ENCODE data around the gene TMEM14B. TPM values are rescaled to one million over a fixed set of nuclear protein-coding genes. Genes with fewer than 3 reads are reported as not detected.
"Not testable (repeated sequence)": the region's sequence is repeated elsewhere in the genome, so short reads cannot be mapped to it uniquely, and the experiment has no call there.

TMEM14B gene
- total and polyA plus RNA-seq, 11 donors: 77.9 to 119 (median 102) TPM

GRCh38 chr6:10749734-10750133 is 2.1 kb downstream of the TMEM14B start:
- H3K36me3 ChIP-seq: peaks cover 0 to 49% (median 38%) of the 10 kb centered on the region in 9 donors

GRCh38 chr6:10750568-10750967 is 3.0 kb downstream of the TMEM14B start:
- WGBS, 4 donors: 44 to 62% (median 58%) methylated on average over 6 of the region's 6 CpGs
- ATAC-seq; H3K4me3 ChIP-seq; H3K9me3 ChIP-seq; H3K27ac ChIP-seq; DNase-seq; intact Hi-C loops (cut with DNase I); H3K27me3 ChIP-seq: not testable (repeated sequence)
- Histone ChIP-seq H3K4me1 (peaks cover 0 to 40% (median 27%) of the 10 kb centered on the region in 12 donors), H3K36me3 (peaks cover 0 to 58% (median 46%) of the 10 kb centered on the region in 9 donors)

More at GRCh38 chr6:10749734-10750133, 2.1 kb downstream of the TMEM14B start:
- no peak for DNase-seq
- intact Hi-C loops (cut with DNase I): loop anchor here in 4 of 10 donors (5.0 to 10.0 kb wide), 4 partner anchors 52 to 237 kb away; partner anchors contain the start of genes C6orf52 (in 2 of the 4) and PAK1IP1 (in 2 of the 4)
- Histone ChIP-seq H3K9me3 (no peaks in the 10 kb centered on the region), H3K27me3 (no peaks in the 10 kb centered on the region), H3K4me3 (no peak overlapping the region), H3K27ac (peak overlapping the region in 1 of 12 donors; percentile 28), H3K4me1 (peaks cover 0 to 40% (median 27%) of the 10 kb centered on the region in 12 donors)
- WGBS, 4 donors: 21 to 35% (median 31%) methylated on average over 2 of the region's 2 CpGs
- TF ChIP-seq POLR2A (IDR thresholded peaks at IDR 0.05): no peak
- TF ChIP-seq, protein P1, sequence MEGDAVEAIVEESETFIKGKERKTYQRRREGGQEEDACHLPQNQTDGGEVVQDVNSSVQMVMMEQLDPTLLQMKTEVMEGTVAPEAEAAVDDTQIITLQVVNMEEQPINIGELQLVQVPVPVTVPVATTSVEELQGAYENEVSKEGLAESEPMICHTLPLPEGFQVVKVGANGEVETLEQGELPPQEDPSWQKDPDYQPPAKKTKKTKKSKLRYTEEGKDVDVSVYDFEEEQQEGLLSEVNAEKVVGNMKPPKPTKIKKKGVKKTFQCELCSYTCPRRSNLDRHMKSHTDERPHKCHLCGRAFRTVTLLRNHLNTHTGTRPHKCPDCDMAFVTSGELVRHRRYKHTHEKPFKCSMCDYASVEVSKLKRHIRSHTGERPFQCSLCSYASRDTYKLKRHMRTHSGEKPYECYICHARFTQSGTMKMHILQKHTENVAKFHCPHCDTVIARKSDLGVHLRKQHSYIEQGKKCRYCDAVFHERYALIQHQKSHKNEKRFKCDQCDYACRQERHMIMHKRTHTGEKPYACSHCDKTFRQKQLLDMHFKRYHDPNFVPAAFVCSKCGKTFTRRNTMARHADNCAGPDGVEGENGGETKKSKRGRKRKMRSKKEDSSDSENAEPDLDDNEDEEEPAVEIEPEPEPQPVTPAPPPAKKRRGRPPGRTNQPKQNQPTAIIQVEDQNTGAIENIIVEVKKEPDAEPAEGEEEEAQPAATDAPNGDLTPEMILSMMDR (IDR thresholded peaks at IDR 0.05): no peak
- no peak for ATAC-seq

DNA sequence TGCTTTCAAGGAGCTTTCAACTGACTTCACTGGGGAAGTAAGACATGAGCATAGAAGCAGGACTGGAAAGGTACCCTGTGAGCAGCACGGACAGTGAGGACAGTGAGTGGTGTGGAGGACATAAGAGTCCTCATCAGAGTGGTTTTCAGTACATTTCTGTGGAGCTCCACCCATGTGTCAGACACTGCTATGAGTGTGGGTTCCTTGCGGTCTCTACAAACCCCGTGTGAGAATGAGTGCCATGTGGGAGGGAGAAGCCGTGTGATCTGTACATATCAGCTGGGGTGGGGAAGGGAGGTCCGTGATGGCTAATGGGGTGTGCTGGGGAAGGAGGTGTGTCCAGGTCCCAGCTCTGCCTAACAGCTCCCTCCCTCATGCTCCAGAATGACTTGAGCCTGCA is 4.2 kb downstream of the TMEM14B start:
- H3K27ac ChIP-seq; H3K4me3 ChIP-seq; H3K9me3 ChIP-seq; intact Hi-C loops (cut with DNase I); H3K27me3 ChIP-seq; DNase-seq; ATAC-seq: not testable (repeated sequence)
- Histone ChIP-seq H3K36me3 (peaks cover 0 to 70% (median 58%) of the 10 kb centered on the region in 9 donors), H3K4me1 (peaks cover 0 to 38% (median 25%) of the 10 kb centered on the region in 12 donors)
- WGBS, 4 donors: 55 to 61% (median 59%) methylated on average over 4 to 5 of the region's 5 CpGs

DNA sequence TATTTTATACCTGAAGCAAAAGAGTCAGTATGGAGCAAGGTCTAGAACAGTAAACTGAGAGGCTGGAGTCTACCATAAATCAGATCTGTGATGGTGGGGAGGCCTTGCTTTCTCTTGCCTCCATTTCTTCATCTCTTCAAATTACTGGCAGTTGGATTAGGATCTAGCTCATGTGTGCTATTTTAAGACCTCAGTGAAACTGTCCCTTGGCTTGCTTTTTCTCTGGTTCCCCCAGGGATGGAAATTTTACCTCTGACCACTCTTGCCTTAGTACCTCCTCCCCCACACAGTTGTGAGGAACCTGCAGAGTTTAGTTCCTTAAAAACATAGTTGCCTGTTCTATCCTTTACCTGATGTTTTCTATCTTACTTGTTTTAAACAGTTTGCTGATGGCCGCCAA is 8.5 kb downstream of the TMEM14B start:
- no peak overlapping the region for H3K4me3 ChIP-seq
- peaks cover 0 to 15% (median 6%) of the 10 kb centered on the region in 12 donors for H3K4me1 ChIP-seq
- WGBS, 4 donors: 83 to 96% (median 84%) methylated on average over 1 of the region's 1 CpG
- TF ChIP-seq, protein P1 (IDR thresholded peaks at IDR 0.05): no peak
- TF ChIP-seq POLR2A (IDR thresholded peaks at IDR 0.05): no peak
- no peak for DNase-seq
- H3K9me3 ChIP-seq: no peaks in the 10 kb centered on the region
- no peak overlapping the region for H3K27ac ChIP-seq
- H3K36me3 ChIP-seq: peaks cover 0 to 71% (median 61%) of the 10 kb centered on the region in 9 donors
- no peaks in the 10 kb centered on the region for H3K27me3 ChIP-seq
- no peak for ATAC-seq
- intact Hi-C loops (cut with DNase I): no loop called here

- Histone ChIP-seq H3K4me3 (no peak overlapping the region), H3K4me1 (peaks cover 0 to 15% (median 6%) of the 10 kb centered on the region in 12 donors), H3K27ac (peak overlapping the region in 2 of 12 donors; percentile 20 to 28), H3K27me3 (no peaks in the 10 kb centered on the region), H3K9me3 (no peaks in the 10 kb centered on the region), H3K36me3 (peaks cover 0 to 49% (median 37%) of the 10 kb centered on the region in 9 donors)
- intact Hi-C loops (cut with DNase I): no loop called here
- DNase-seq: no peak
- TF ChIP-seq POLR2A (IDR thresholded peaks at IDR 0.05): no peak
- TF ChIP-seq, protein P1 (IDR thresholded peaks at IDR 0.05): peak; percentile 25 to 54 (median 38)
- WGBS, 4 donors: 52 to 66% (median 59%) methylated on average over 3 of the region's 3 CpGs
- ATAC-seq: peak in 2 of 4 donors; percentile 37 to 68
Observed at GRCh38 chr6:10759312-10759839, 11.8 kb downstream of the TMEM14B start.

Measured in heart left ventricle (tissue), 16 donors.